Measurements from ENCODE around the gene SPNS1.

SPNS1 gene

DNA sequence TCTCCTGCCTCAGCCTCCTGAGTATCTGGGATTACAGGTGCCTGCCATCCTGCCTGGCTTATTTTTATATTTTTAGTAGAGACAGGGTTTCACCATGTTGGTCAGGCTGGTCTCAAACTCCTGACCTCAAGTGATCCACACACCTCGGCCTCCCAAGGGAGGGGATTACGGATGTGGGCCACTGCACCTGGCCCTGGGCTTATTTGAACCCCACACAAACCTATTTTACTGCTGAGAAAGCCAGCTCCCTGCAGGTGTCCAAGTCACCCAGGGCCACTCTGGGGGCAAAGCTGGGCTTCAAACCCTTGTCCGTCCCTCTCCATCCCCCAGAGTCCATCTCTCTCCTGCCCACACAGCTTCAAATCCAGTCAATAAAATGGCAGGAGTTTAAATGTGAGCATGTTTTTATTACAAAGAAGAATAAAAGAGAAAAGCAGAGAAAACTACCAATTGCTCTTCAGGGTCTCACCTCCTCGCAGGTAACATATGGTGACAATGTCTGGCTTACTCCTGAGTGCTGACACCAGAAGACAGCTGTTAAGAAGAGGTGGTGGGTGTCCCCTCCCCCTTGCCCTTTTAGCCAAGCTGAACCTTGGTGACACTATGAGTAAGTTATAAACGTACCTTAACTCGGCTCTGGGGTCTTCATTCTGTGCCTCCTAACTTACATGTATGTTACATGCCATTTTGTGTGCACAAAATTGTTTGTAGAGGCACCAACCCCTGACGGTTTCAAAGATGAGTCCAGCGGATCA lies 55.7 kb downstream of the SPNS1 start:
- no peak for DNase-seq

Data from right hindlimb (tissue), 1 donor.